PC-3 (cell line): ENCODE measurements around the gene FMNL3.

ENCODE experiments used
- EZH2 ChIP-seq: fragments of 300-600 bp; sonication (generic); IDR thresholded peaks from one replicate; pipeline ENCODE4 v1.6.1; 2017; ENCODE audit warnings: antibody characterized with exemption, mild to moderate bottlenecking, low read length; ENCODE audit not compliant: unreplicated experiment
- EZH2phosphoT487 ChIP-seq: fragments of 300-600 bp; sonication (generic); IDR thresholded peaks from 2 replicates; pipeline ENCODE4 v1.6.1; 2018; ENCODE audit warnings: mild to moderate bottlenecking, antibody characterized with exemption, low read length, borderline replicate concordance
- TF ChIP-seq, protein P1 (sequence below): fragments of 300-600 bp; sonication (generic); conservative IDR thresholded peaks from 2 replicates; pipeline ENCODE4 v1.5.1; 2017; ENCODE audit warnings: antibody characterized with exemption, low read depth, mild to moderate bottlenecking, low read length

DNA sequence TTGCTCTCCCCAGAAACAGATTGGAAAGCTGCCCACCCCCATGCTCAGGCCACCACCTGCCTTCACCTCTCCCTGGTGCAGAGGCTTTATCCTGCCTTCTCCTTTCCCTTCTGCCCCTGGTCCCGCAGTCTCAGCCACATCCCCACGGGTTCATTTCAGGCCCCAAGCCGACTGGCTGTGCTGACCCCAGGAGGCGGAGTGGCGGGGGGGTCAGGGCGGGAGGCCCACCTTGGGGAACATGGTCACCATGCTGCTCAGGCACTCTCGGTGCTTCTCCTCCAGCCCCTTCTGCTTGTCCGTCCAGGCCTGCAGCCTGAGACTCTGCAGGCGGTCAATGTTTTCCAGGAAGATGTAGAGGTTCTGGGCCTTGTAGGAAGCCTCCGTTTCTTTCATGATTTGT is 108.7 kb downstream of the FMNL3 start:
- TF ChIP-seq, protein P1, sequence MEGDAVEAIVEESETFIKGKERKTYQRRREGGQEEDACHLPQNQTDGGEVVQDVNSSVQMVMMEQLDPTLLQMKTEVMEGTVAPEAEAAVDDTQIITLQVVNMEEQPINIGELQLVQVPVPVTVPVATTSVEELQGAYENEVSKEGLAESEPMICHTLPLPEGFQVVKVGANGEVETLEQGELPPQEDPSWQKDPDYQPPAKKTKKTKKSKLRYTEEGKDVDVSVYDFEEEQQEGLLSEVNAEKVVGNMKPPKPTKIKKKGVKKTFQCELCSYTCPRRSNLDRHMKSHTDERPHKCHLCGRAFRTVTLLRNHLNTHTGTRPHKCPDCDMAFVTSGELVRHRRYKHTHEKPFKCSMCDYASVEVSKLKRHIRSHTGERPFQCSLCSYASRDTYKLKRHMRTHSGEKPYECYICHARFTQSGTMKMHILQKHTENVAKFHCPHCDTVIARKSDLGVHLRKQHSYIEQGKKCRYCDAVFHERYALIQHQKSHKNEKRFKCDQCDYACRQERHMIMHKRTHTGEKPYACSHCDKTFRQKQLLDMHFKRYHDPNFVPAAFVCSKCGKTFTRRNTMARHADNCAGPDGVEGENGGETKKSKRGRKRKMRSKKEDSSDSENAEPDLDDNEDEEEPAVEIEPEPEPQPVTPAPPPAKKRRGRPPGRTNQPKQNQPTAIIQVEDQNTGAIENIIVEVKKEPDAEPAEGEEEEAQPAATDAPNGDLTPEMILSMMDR = no peak
- no peak for TF ChIP-seq EZH2phosphoT487
- no peak for TF ChIP-seq EZH2
